Brain microvascular endothelial cell (primary cell): ENCODE data around the gene TBCA.

Experiments
- DNase-seq: peaks from one replicate; pipeline ENCODE4 v3.0.0-alpha.2; 2020
- H3K27ac ChIP-seq: fragments of 250-450 bp; sonication (Bioruptor Pico); 2 replicates; pipeline ENCODE4 v1.5.1; 2020; ENCODE audit warnings: mild to moderate bottlenecking, moderate library complexity
- H3K27me3 ChIP-seq: fragments of 250-450 bp; sonication (Bioruptor Pico); replicated peaks from 2 replicates; pipeline ENCODE4 v1.5.1; 2020; ENCODE audit warnings: mild to moderate bottlenecking
- H3K36me3 ChIP-seq: fragments of 250-450 bp; sonication (Bioruptor Pico); replicated peaks from 2 replicates; pipeline ENCODE4 v1.5.1; 2020; ENCODE audit warnings: mild to moderate bottlenecking
- H3K4me3 ChIP-seq: 2 replicates; pipeline ENCODE4 v1.5.1; 2011; ENCODE audit warnings: low read depth, mild to moderate bottlenecking, control low read depth, low read length, moderate library complexity
- CTCF ChIP-seq: IDR thresholded peaks from 2 replicates; pipeline ENCODE4 v1.5.1; 2011; ENCODE audit warnings: low read depth, mild to moderate bottlenecking, moderate library complexity, low read length, control low read depth, inconsistent platforms; ENCODE audit errors: missing control alignments
- in situ Hi-C: cut with HindIII; loops from 2 replicates; pipeline ENCODE4 v1.10.0; 2017; ENCODE audit warnings: low sequenced_read_pairs, low pct_ligation_motif_present

The TBCA gene

DNA sequence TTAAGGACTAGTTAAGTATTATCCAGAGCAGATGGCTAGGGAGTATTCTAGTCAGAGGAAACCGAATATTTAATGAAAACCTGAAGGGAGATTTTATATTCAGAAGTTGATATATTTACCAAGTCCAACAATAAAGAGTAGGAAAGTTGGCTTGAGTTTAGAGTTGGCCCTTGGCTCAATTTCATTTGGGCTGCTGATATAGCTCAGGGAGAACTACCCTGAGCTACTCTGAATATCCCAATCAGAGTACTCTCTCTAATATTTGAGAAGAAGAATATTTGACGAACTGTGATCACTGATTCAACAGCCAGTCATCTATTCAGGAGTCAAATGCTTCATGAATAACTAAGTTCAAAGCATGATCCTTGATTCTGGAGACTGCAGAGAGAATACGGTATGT, 34.5 kb downstream of the TBCA start:
- no peak overlapping the region for H3K4me3 ChIP-seq
- H3K27me3 ChIP-seq, result no peaks in the 10 kb centered on the region
- DNase-seq, result no peak
- TF ChIP-seq CTCF, result no peak
- no peaks in the 10 kb centered on the region for H3K36me3 ChIP-seq
- no peak overlapping the region for H3K27ac ChIP-seq
- in situ Hi-C loops, result no loop called here

GRCh38 chr5:77734885-77735284, 41.3 kb downstream of the TBCA start:
- Histone ChIP-seq H3K27ac (no peak overlapping the region), H3K27me3 (no peaks in the 10 kb centered on the region), H3K4me3 (no peak overlapping the region), H3K36me3 (no peaks in the 10 kb centered on the region)
- no peak for DNase-seq
- in situ Hi-C loops, result no loop called here
- TF ChIP-seq CTCF, result no peak

- H3K36me3 ChIP-seq, result no peaks in the 10 kb centered on the region
- TF ChIP-seq CTCF, result no peak
- H3K27ac ChIP-seq, result no peak overlapping the region
- H3K4me3 ChIP-seq, result no peak overlapping the region
- H3K27me3 ChIP-seq, result no peaks in the 10 kb centered on the region
- in situ Hi-C loops, result no loop called here
- no peak for DNase-seq
Measured at GRCh38 chr5:77733130-77733529, 43.0 kb downstream of the TBCA start.

GRCh38 chr5:77727190-77727589, 48.9 kb downstream of the TBCA start:
- Histone ChIP-seq H3K27me3 (no peaks in the 10 kb centered on the region), H3K27ac (no peak overlapping the region), H3K4me3 (no peak overlapping the region), H3K36me3 (no peaks in the 10 kb centered on the region)
- DNase-seq, result no peak
- no peak for TF ChIP-seq CTCF
- in situ Hi-C loops, result no loop called here

- DNase-seq, result no peak
- H3K27ac ChIP-seq, result no peak overlapping the region
- H3K4me3 ChIP-seq, result no peak overlapping the region
- in situ Hi-C loops, result no loop called here
- no peaks in the 10 kb centered on the region for H3K27me3 ChIP-seq
- no peak for TF ChIP-seq CTCF
- H3K36me3 ChIP-seq, result no peaks in the 10 kb centered on the region
Measured at GRCh38 chr5:77725616-77726015, 50.5 kb downstream of the TBCA start.

DNA sequence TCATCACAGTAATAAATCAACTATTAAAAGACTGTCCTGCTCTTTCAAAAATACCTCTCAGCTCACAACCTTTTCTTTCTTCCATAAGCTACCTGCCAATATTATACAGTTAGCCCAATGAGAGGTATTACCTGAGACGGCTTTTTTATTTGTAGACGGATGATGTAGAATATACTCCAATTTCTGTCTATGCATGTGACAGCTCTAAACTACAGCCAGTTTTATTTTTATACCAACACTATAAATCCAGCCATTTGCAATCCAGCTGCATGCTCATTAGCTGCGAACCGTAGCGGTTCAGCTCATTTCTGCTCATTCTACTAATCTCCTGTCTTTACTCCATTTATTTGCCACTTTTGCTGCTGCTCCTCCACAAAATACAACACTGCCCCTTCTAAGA, 51.2 kb downstream of the TBCA start:
- no peak overlapping the region for H3K4me3 ChIP-seq
- no peak overlapping the region for H3K27ac ChIP-seq
- no peaks in the 10 kb centered on the region for H3K36me3 ChIP-seq
- in situ Hi-C loops, result no loop called here
- no peak for TF ChIP-seq CTCF
- no peak for DNase-seq
- no peaks in the 10 kb centered on the region for H3K27me3 ChIP-seq
